K562 (cell line): ENCODE measurements around the gene KCTD1. TPM values are rescaled to one million over a fixed set of nuclear protein-coding genes. Genes with fewer than 3 reads are reported as not detected.

ENCODE experiments used
- ATAC-seq: fragments of 200-7000 bp; cut with Tn5 transposase; 3 replicates; pipeline ENCODE4 v1.9.1; 2020; ENCODE audit warnings: moderate library complexity
- BruUV-seq: library from RNA; stranded (reverse); fragments of 400-500 nt; replicated peaks from 2 replicates; lab custom pipeline; 2021; lab: Mats Ljungman, UMichigan
- CTCF ChIA-PET: fragments of 300-600 bp; formaldehyde crosslinking; extraction: SDS; loops from one replicate; lab custom pipeline; 2021; ENCODE audit warnings: low intra/inter-chr PET ratio; lab: Yijun Ruan, JAX
- POLR2A ChIA-PET: fragments of 300-600, 350-650 bp; sonication (Branson Sonifier 250); formaldehyde crosslinking; extraction: SDS; loops from one replicate; lab custom pipeline; 2021; ENCODE audit warnings: antibody characterized with exemption, inconsistent platforms; lab: Yijun Ruan, JAX
- DNase-seq, 4 experiments: peaks; one replicate each; pipeline versions ENCODE4 v3.0.0 to v3.0.0-alpha.2; 2011 to 2018; ENCODE audit warnings: low spot score in 3 of 4, mixed read lengths in 3 of 4; ENCODE audit errors: extremely low read depth in 1 of 4
- FAIRE-seq: peaks from 2 replicates; lab custom pipeline; 2011; peaks lifted over from hg19 to GRCh38; lab: Jason Lieb, UNC
- H2AFZ ChIP-seq: 2 replicates; pipeline ENCODE4 v1.6.0; 2011; ENCODE audit warnings: low read depth, low read length, control low read depth, inconsistent platforms
- H3K27ac ChIP-seq: fragments of 200-600 bp; 3 replicates; pipeline ENCODE4 v1.8.0; 2011; ENCODE audit warnings: low read depth, mild to moderate bottlenecking, control low read depth, inconsistent platforms, low read length, moderate library complexity, mixed read lengths; ENCODE audit errors: extremely low read depth
- H3K27me3 ChIP-seq, 2 experiments: fragments of 300-600 bp in 1 of 2; 2 replicates in 1 of 2; 3 replicates in 1 of 2; pipeline versions ENCODE4 v1.6.0 to v1.8.0; 2011; ENCODE audit warnings: inconsistent platforms in 2 of 2, low read length in 2 of 2, mild to moderate bottlenecking in 1 of 2, mixed read lengths in 1 of 2, moderate library complexity in 1 of 2; ENCODE audit not compliant: control insufficient read depth in 2 of 2, insufficient read depth in 2 of 2
- H3K36me3 ChIP-seq: fragments of 300-600 bp; 3 replicates; pipeline ENCODE4 v1.8.0; 2011; ENCODE audit warnings: mild to moderate bottlenecking, low read length, inconsistent platforms; ENCODE audit not compliant: control insufficient read depth, insufficient read depth
- H3K4me1 ChIP-seq, 2 experiments: fragments of 200-600 bp in 1 of 2; replicated peaks in 1 of 2; 2 replicates in 1 of 2; 3 replicates in 1 of 2; pipeline versions ENCODE4 v1.5.1 to v1.8.0; 2011; ENCODE audit warnings: inconsistent platforms in 2 of 2, low read length in 2 of 2, mild to moderate bottlenecking in 1 of 2, mixed read lengths in 1 of 2, moderate library complexity in 1 of 2; ENCODE audit not compliant: control insufficient read depth in 2 of 2, insufficient read depth in 2 of 2
- H3K4me2 ChIP-seq: 2 replicates; pipeline ENCODE4 v1.6.1; 2011; ENCODE audit warnings: low read length, control low read depth, inconsistent platforms, mixed read lengths; ENCODE audit not compliant: insufficient read depth
- H3K4me3 ChIP-seq: fragments of 200-600 bp; sonication (generic), shearing (Covaris generic); 2 replicates; pipeline ENCODE4 v1.5.1; 2016; ENCODE audit warnings: control low read depth, inconsistent platforms
- H3K79me2 ChIP-seq: fragments of 200-600 bp; 3 replicates; pipeline ENCODE4 v1.8.0; 2011; ENCODE audit warnings: low read length, inconsistent platforms; ENCODE audit not compliant: control insufficient read depth, insufficient read depth
- H3K9ac ChIP-seq, 2 experiments: 2 replicates each; pipeline versions ENCODE4 v1.6.0 to v1.6.1; 2011; ENCODE audit warnings: low read depth in 2 of 2, low read length in 2 of 2, control low read depth in 1 of 2, inconsistent platforms in 1 of 2, mild to moderate bottlenecking in 1 of 2, mixed read lengths in 1 of 2; ENCODE audit not compliant: insufficient read depth in 1 of 2
- H3K9me1 ChIP-seq: one replicate; pipeline ENCODE4 v1.6.0; 2011; ENCODE audit warnings: inconsistent platforms, mild to moderate bottlenecking, low read length, moderate library complexity; ENCODE audit not compliant: control insufficient read depth, insufficient read depth
- H3K9me3 ChIP-seq: replicated peaks from 2 replicates; pipeline ENCODE4 v1.5.1; 2011; ENCODE audit warnings: low read depth, low read length, inconsistent platforms; ENCODE audit not compliant: control insufficient read depth, insufficient read depth
- H4K20me1 ChIP-seq: replicated peaks from 2 replicates; pipeline ENCODE4 v1.6.1; 2011; ENCODE audit warnings: low read length, inconsistent platforms, mixed read lengths; ENCODE audit not compliant: control insufficient read depth, insufficient read depth
- CBX8 ChIP-seq: fragments of 200-600 bp; sonication (generic); IDR thresholded peaks from 2 replicates; pipeline ENCODE4 v1.6.1; 2012; ENCODE audit warnings: borderline replicate concordance, mixed run types, low read depth, mild to moderate bottlenecking, moderate library complexity, mixed read lengths, low read length, control low read depth, inconsistent platforms; ENCODE audit not compliant: poor library complexity, severe bottlenecking; ENCODE audit errors: extremely low read depth
- ESRRB ChIP-seq: fragments of 250-450 bp; sonication (Bioruptor Pico); IDR thresholded peaks from 2 replicates; pipeline ENCODE4 v1.5.0; 2020; ENCODE audit warnings: mild to moderate bottlenecking, moderate library complexity, borderline replicate concordance
- FIP1L1 ChIP-seq: fragments of 200-400 bp; formaldehyde crosslinking; IDR thresholded peaks from 2 replicates; pipeline ENCODE4 v1.6.1; 2018; ENCODE audit warnings: mild to moderate bottlenecking, low read depth, low read length; ENCODE audit not compliant: poor library complexity, severe bottlenecking
- HNRNPLL ChIP-seq: fragments of 200-400 bp; formaldehyde crosslinking; IDR thresholded peaks from 2 replicates; pipeline ENCODE4 v1.6.1; 2017; ENCODE audit warnings: low read length, low read depth, mild to moderate bottlenecking; ENCODE audit not compliant: poor library complexity, severe bottlenecking
- MAZ ChIP-seq, 2 experiments: fragments of 450-650 bp in 1 of 2; sonication (generic) in 1 of 2; formaldehyde crosslinking; IDR thresholded peaks in 1 of 2; conservative IDR thresholded peaks in 1 of 2; 2 replicates each; pipeline versions ENCODE4 v1.4.0 to v1.5.0; 2020; ENCODE audit warnings: mild to moderate bottlenecking in 1 of 2, missing genetic modification reagents in 1 of 2
- NCOA2 ChIP-seq, 2 experiments: fragments of 450-650 bp; IDR thresholded peaks; 2 replicates each; pipeline ENCODE4 v1.6.1; 2018; ENCODE audit warnings: mild to moderate bottlenecking in 2 of 2, moderate library complexity in 1 of 2; ENCODE audit not compliant: partially characterized antibody in 2 of 2
- NR0B1 ChIP-seq: fragments of 450-650 bp; IDR thresholded peaks from one replicate; pipeline ENCODE4 v1.6.1; 2018; ENCODE audit warnings: mild to moderate bottlenecking, moderate library complexity; ENCODE audit not compliant: partially characterized antibody
- OTX1 ChIP-seq: fragments of 450-650 bp; formaldehyde crosslinking; IDR thresholded peaks from 2 replicates; pipeline ENCODE4 v1.4.0; 2022; ENCODE audit warnings: mild to moderate bottlenecking
- RBM39 ChIP-seq: fragments of 200-400 bp; formaldehyde crosslinking; optimal IDR thresholded peaks from 2 replicates; pipeline ENCODE3; 2018; ENCODE audit warnings: low read depth, low read length
- SETDB1 ChIP-seq: IDR thresholded peaks from one replicate; pipeline ENCODE4 v1.6.1; 2012; ENCODE audit warnings: low read length, control low read depth, inconsistent platforms
- SP2 ChIP-seq: IDR thresholded peaks from 2 replicates; pipeline ENCODE4 v1.6.1; 2011; ENCODE audit warnings: mild to moderate bottlenecking, low read depth, low read length, moderate library complexity; ENCODE audit not compliant: poor library complexity, severe bottlenecking; ENCODE audit errors: extremely low read depth
- SRSF7 ChIP-seq: fragments of 200-400 bp; formaldehyde crosslinking; optimal IDR thresholded peaks from 2 replicates; pipeline ENCODE3; 2017; ENCODE audit warnings: mild to moderate bottlenecking, low read depth, low read length
- STAT5B ChIP-seq: fragments of 250-450 bp; sonication (Bioruptor Pico); IDR thresholded peaks from 2 replicates; pipeline ENCODE4 v1.8.0; 2021; ENCODE audit warnings: mild to moderate bottlenecking, inconsistent platforms
- ZBTB11 ChIP-seq, 3 experiments: fragments of 200-800 bp in 1 of 3; fragments of 250-450 bp in 1 of 3; fragments of 450-650 bp in 1 of 3; sonication (Bioruptor Pico) in 1 of 3; sonication (Bioruptor generic) in 1 of 3; formaldehyde crosslinking in 1 of 3; IDR thresholded peaks; 2 replicates each; pipeline versions ENCODE4 v1.6.1 to v1.8.0; 2016 to 2022; ENCODE audit warnings: mild to moderate bottlenecking in 2 of 3, missing genetic modification characterization in 2 of 3, missing compliant biosample characterization in 1 of 3, moderate library complexity in 1 of 3
- ZNF3 ChIP-seq: fragments of 250-450 bp; sonication (Bioruptor Pico); IDR thresholded peaks from 2 replicates; pipeline ENCODE4 v1.5.0; 2021; ENCODE audit warnings: mild to moderate bottlenecking, moderate library complexity
- ZNF347 ChIP-seq: fragments of 450-650 bp; formaldehyde crosslinking; IDR thresholded peaks from 2 replicates; pipeline ENCODE4 v1.4.0; 2020; ENCODE audit warnings: low read depth, mild to moderate bottlenecking, moderate library complexity
- ZNF780A ChIP-seq: fragments of 250-450 bp; sonication (Bioruptor Pico); IDR thresholded peaks from 2 replicates; pipeline ENCODE4 v1.5.0; 2021; ENCODE audit warnings: mild to moderate bottlenecking
- WGBS: fragments of 100-300 bp; shearing (Covaris generic); methylation state at CpG from one replicate; pipeline ENCODE4 v1.1.6; 2016; ENCODE audit warnings: low coverage, mixed read lengths; ENCODE audit not compliant: insufficient coverage; ENCODE audit errors: missing lambda C conversion rate; 5-methylcytosine and 5-hydroxymethylcytosine counted together
- in situ Hi-C: fragments of 300-500 bp; cut with MboI; formaldehyde crosslinking; loops from 4 replicates; pipeline ENCODE4 v1.15.0; 2018; ENCODE audit warnings: inconsistent platforms, mixed read lengths
- intact Hi-C: fragments of 100-400 bp; cut with micrococcal nuclease; formaldehyde crosslinking; loops from 2 replicates; pipeline ENCODE4 v1.14.2; 2022
- polyA plus RNA-seq, 8 experiments: library from polyadenylated mRNA; depleted of rRNA in 4 of 8; stranded (reverse) in 5 of 8; unstranded in 3 of 8; fragments of >200 nt; fragmentation: Nextera tagmentation in 2 of 8; fragmentation: Illumina TruSeq in 1 of 8; extraction: Ambion mirVana in 2 of 8; extraction: Trizol in 1 of 8; gene quantifications; 2 replicates each; pipeline versions ENCODE4 v1.2.1 to v1.2.3, GENCODE V29; 2011 to 2014; ENCODE audit warnings: inconsistent platforms in 1 of 8, missing spikeins in 1 of 8
- total RNA-seq, 7 experiments: library from RNA; depleted of rRNA in 6 of 7; stranded (reverse); fragments of >200 nt in 6 of 7; fragmentation: Illumina TruSeq in 2 of 7; extraction: Trizol in 2 of 7; gene quantifications; 2 replicates each; pipeline versions ENCODE4 v1.2.1 to v1.2.3, GENCODE V29; 2011 to 2021; ENCODE audit warnings: low replicate concordance in 1 of 7

The KCTD1 gene
- total and polyA plus RNA-seq, 9 of the 15 experiments (the other 6 are each of a cell fraction or from before 2014, with no cell fraction given), result not detected

GRCh38 chr18:26496528-26496927 lies 51.8 kb downstream of the KCTD1 start (continued):
- TF ChIP-seq SRSF7 (no peak), ZNF780A (CRISPR knock-in tag) (no peak), STAT5B (CRISPR knock-in tag) (no peak), ZNF3 (no peak), OTX1 (CRISPR knock-in tag) (no peak), ESRRB (CRISPR knock-in tag) (no peak), ZNF347 (no peak), SETDB1 (no peak), SP2 (no peak), MAZ (CRISPR knock-in tag; conservative IDR thresholded peaks at IDR 0.05 in 1 of 2, IDR thresholded peaks at IDR 0.05 in 1 of 2) (no peak), HNRNPLL (no peak), FIP1L1 (no peak)

DNA sequence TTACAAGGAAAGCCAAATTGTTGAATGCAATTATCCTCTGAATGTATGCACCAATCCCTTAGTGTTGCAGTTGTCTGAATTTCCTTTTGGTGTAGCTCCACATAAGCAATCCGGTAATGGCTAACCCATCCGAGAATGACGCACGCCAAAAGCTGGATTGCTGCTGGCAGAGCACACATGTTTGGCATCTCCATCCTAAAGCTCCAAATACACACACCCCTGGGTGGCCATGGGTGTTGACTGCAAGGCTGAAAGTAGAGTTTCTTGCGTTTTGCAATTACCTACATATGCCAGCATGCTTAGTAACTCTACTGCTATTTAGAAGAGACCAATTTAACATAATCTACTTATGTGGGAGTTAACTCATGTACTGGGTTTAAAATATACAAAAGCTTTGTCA lies 53.1 kb downstream of the KCTD1 start:
- H3K9me1 ChIP-seq, result no peaks in the 10 kb centered on the region
- no peak overlapping the region for H3K9ac ChIP-seq
- no peaks in the 10 kb centered on the region; a peak in 1 of 5 replicates for H3K27me3 ChIP-seq
- H3K4me1 ChIP-seq, result no peaks in the 10 kb centered on the region
- no peaks in the 10 kb centered on the region for H4K20me1 ChIP-seq
- 0% methylated on average over 5 of the region's 5 CpGs for WGBS
- ChIA-PET CTCF (no interaction called here), POLR2A (interaction anchor here (1.2 kb wide), 1 partner anchor 17 kb away, joined by 3 read pairs; no protein-coding TSS in a partner anchor)
- no peak overlapping the region for H2AFZ ChIP-seq
- FAIRE-seq, result no peak
- no peak overlapping the region for H3K4me3 ChIP-seq
- H3K4me2 ChIP-seq, result no peak overlapping the region
- BruUV-seq, result no TSS peak
- H3K79me2 ChIP-seq, result no peaks in the 10 kb centered on the region
- no peak for ATAC-seq
- in situ Hi-C loops, result no loop called here
- intact Hi-C loops, result no loop called here
- DNase-seq, result no peak
- no peaks in the 10 kb centered on the region for H3K36me3 ChIP-seq
- no peak overlapping the region for H3K27ac ChIP-seq
- H3K9me3 ChIP-seq, result no peaks in the 10 kb centered on the region
- TF ChIP-seq CBX8 (no peak), NCOA2 (IDR thresholded peaks at IDR 0.05; ENCODE audit: partially characterized antibody in 2 of 2) (no peak), NR0B1 (no peak), ZBTB11 (CRISPR knock-in tag; IDR thresholded peaks at IDR 0.05) (no peak), RBM39 (no peak)
